SU-DHL-6 (cell line): Measurements from ENCODE around the gene RGS3.

Experiments
- H2AFZ ChIP-seq: fragments of 200-600 bp; sonication (generic); 2 replicates; pipeline ENCODE4 v1.6.1; 2014; ENCODE audit warnings: low read depth, mild to moderate bottlenecking, moderate library complexity, mixed read lengths, antibody characterized with exemption, low read length; ENCODE audit not compliant: severe bottlenecking
- H3F3A ChIP-seq: fragments of 200-600 bp; shearing (Covaris generic); 2 replicates; pipeline ENCODE4 v1.6.0; 2016; ENCODE audit warnings: antibody characterized with exemption, mild to moderate bottlenecking; ENCODE audit not compliant: insufficient read depth
- H3K27ac ChIP-seq: fragments of 200-600 bp; sonication (generic); 2 replicates; pipeline ENCODE4 v1.5.1; 2016; ENCODE audit warnings: low read depth, mild to moderate bottlenecking, low read length, moderate library complexity, mixed read lengths
- H3K27me3 ChIP-seq: fragments of 200-600 bp; sonication (generic), shearing (Covaris generic); 2 replicates; pipeline ENCODE4 v1.6.0; 2014; ENCODE audit warnings: mild to moderate bottlenecking, low read length
- H3K36me3 ChIP-seq: fragments of 200-600 bp; sonication (generic); 2 replicates; pipeline ENCODE4 v1.6.1; 2014; ENCODE audit warnings: mild to moderate bottlenecking, low read length, mixed read lengths
- H3K4me2 ChIP-seq: fragments of 300-600, 200-600 bp; shearing (Covaris generic), sonication (generic); 2 replicates; pipeline ENCODE4 v1.6.0; 2014; ENCODE audit warnings: low read length, low read depth, mild to moderate bottlenecking; ENCODE audit not compliant: poor library complexity, severe bottlenecking
- H3K4me3 ChIP-seq: fragments of 200-600 bp; sonication (generic); 2 replicates; pipeline ENCODE4 v1.5.1; 2014; ENCODE audit warnings: antibody characterized with exemption, low read length, mild to moderate bottlenecking, mixed read lengths; ENCODE audit not compliant: insufficient read depth, poor library complexity, severe bottlenecking
- H3K79me2 ChIP-seq: fragments of 200-600 bp; sonication (generic); 2 replicates; pipeline ENCODE4 v1.6.1; 2014; ENCODE audit warnings: mild to moderate bottlenecking, low read length, moderate library complexity; ENCODE audit not compliant: insufficient read depth
- H3K9ac ChIP-seq: fragments of 200-600 bp; sonication (generic); 2 replicates; pipeline ENCODE4 v1.7.0; 2014; ENCODE audit warnings: mild to moderate bottlenecking, low read length
- H3K9me2 ChIP-seq: fragments of 200-600 bp; sonication (generic); replicated peaks from 2 replicates; pipeline ENCODE4 v1.6.1; 2014; ENCODE audit warnings: low read length; ENCODE audit not compliant: insufficient read depth
- H3K9me3 ChIP-seq: fragments of 200-600 bp; sonication (generic); 2 replicates; pipeline ENCODE4 v1.6.1; 2014; ENCODE audit warnings: low read length, mixed read lengths; ENCODE audit not compliant: insufficient read depth
- H4K20me1 ChIP-seq: fragments of 200-600 bp; sonication (generic); 2 replicates; pipeline ENCODE4 v1.6.1; 2014; ENCODE audit warnings: low read depth, mild to moderate bottlenecking, antibody characterized with exemption, low read length, moderate library complexity, mixed read lengths
- CTCF ChIP-seq: fragments of 200-600 bp; sonication (generic); IDR thresholded peaks from one replicate; pipeline ENCODE4 v1.5.1; 2017; ENCODE audit warnings: antibody characterized with exemption, mild to moderate bottlenecking, low read length, moderate library complexity; ENCODE audit not compliant: insufficient read depth, poor library complexity, severe bottlenecking
- EZH2phosphoT487 ChIP-seq: fragments of 200-600 bp; sonication (generic), shearing (Covaris generic); conservative IDR thresholded peaks from 2 replicates; pipeline ENCODE4 v1.6.1; 2018; ENCODE audit warnings: mild to moderate bottlenecking, antibody characterized with exemption, low read length, moderate library complexity, mixed read lengths

Gene RGS3

GRCh38 chr9:113568571-113569321 is 105.2 kb downstream of the RGS3 start:
- Histone ChIP-seq H2AFZ (no peak overlapping the region), H3K9me2 (no peaks in the 10 kb centered on the region), H3K36me3 (no peaks in the 10 kb centered on the region), H3K9me3 (no peaks in the 10 kb centered on the region), H3K4me3 (no peak overlapping the region), H3K4me2 (no peak overlapping the region), H4K20me1 (no peaks in the 10 kb centered on the region), H3K9ac (no peak overlapping the region), H3K27me3 (no peaks in the 10 kb centered on the region), H3K27ac (no peak overlapping the region), H3F3A (no peaks in the 10 kb centered on the region), H3K79me2 (no peaks in the 10 kb centered on the region)
- no peak for TF ChIP-seq CTCF
- TF ChIP-seq EZH2phosphoT487 = no peak

DNA sequence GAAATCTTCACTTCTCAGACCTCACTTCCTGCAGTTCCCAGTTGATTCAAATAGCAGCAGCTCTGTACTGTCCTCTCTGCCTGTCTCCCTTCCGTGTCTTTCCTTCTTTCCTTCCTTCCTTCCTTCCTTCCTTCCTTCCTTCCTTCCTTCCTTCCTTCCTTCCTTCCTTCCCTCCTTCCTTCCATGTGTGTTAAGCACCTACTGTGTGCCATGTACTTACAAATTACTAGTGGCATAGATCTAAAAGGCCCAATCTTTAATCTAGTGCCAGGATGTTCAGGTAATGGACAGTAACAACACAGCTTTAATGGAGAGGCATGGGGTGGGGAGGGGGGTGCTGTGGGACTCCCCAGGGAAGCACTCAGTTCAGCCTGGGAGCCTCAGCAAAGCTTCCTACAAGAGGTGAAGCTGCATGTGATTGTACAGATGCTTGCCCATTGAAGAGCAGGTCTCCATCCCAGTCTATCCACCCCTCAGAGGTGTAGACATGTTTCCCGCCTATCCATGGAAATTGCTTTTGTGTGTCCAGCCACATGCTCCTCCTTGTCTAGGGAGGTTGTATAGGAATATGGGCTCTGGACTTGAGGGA is 106.0 kb downstream of the RGS3 start:
- no peak for TF ChIP-seq CTCF
- TF ChIP-seq EZH2phosphoT487 = no peak
- no peak overlapping the region for H3K4me3 ChIP-seq
- H3K4me2 ChIP-seq = no peak overlapping the region
- no peaks in the 10 kb centered on the region for H3K9me2 ChIP-seq
- no peak overlapping the region for H2AFZ ChIP-seq
- no peaks in the 10 kb centered on the region for H3K36me3 ChIP-seq
- H3F3A ChIP-seq = no peaks in the 10 kb centered on the region
- no peaks in the 10 kb centered on the region for H4K20me1 ChIP-seq
- no peak overlapping the region for H3K27ac ChIP-seq
- no peaks in the 10 kb centered on the region for H3K27me3 ChIP-seq
- no peaks in the 10 kb centered on the region for H3K79me2 ChIP-seq
- H3K9ac ChIP-seq = no peak overlapping the region
- H3K9me3 ChIP-seq = no peaks in the 10 kb centered on the region

- no peaks in the 10 kb centered on the region for H3K79me2 ChIP-seq
- H3K27ac ChIP-seq = no peak overlapping the region
- no peaks in the 10 kb centered on the region for H3K9me2 ChIP-seq
- H3K27me3 ChIP-seq = no peaks in the 10 kb centered on the region
- TF ChIP-seq CTCF (no peak), EZH2phosphoT487 (no peak)
- H2AFZ ChIP-seq = no peak overlapping the region
- H4K20me1 ChIP-seq = no peaks in the 10 kb centered on the region
- no peak overlapping the region for H3K4me3 ChIP-seq
- H3K4me2 ChIP-seq = no peak overlapping the region
- H3K9me3 ChIP-seq = no peaks in the 10 kb centered on the region
- no peaks in the 10 kb centered on the region for H3K36me3 ChIP-seq
- no peak overlapping the region for H3K9ac ChIP-seq
- no peaks in the 10 kb centered on the region for H3F3A ChIP-seq
Measured at GRCh38 chr9:113570106-113570505, 106.6 kb downstream of the RGS3 start.
